Stimulated activated naive CD8-positive, alpha-beta T cell treated with anti-CD3 and anti-CD28 coated beads, Interleukin-15, Interleukin-2, amounts not matched to agents 100 ng/mL and 50 ng/mL, for 24 hours (primary cell): Measurements from ENCODE around the gene MRFAP1L1.
A peak's percentile ranks its signal among the peaks of the same experiment; 100 is the strongest.
"Not testable (repeated sequence)": the region's sequence is repeated elsewhere in the genome, so short reads cannot be mapped to it uniquely, and the experiment has no call there.

Source experiments
- H3K27ac Mint-ChIP-seq: one replicate; pipeline ENCODE4 v1.8.0; 2021; ENCODE audit warnings: mild to moderate bottlenecking, mixed read lengths
- H3K27me3 Mint-ChIP-seq: one replicate; pipeline ENCODE4 v1.8.0; 2021; ENCODE audit warnings: mixed read lengths
- H3K36me3 Mint-ChIP-seq: one replicate; pipeline ENCODE4 v1.8.0; 2021; ENCODE audit warnings: low read depth, mixed read lengths
- H3K4me1 Mint-ChIP-seq: one replicate; pipeline ENCODE4 v1.8.0; 2021; ENCODE audit warnings: low read depth, mixed read lengths
- H3K4me3 Mint-ChIP-seq: one replicate; pipeline ENCODE4 v1.8.0; 2021; ENCODE audit warnings: mild to moderate bottlenecking, mixed read lengths
- H3K9me3 Mint-ChIP-seq: one replicate; pipeline ENCODE4 v1.8.0; 2021; ENCODE audit warnings: mixed read lengths

MRFAP1L1 gene

GRCh38 chr4:6709230-6710114, at the start of gene MRFAP1L1:
TSS of gene MRFAP1L1 (minus strand) at chr4:6709865. CDS start at chr4:6709629, 236 bp downstream.
- Mint-ChIP-seq H3K9me3 (peaks cover 5% of the 10 kb centered on the region), H3K36me3 (peaks cover 47% of the 10 kb centered on the region), H3K4me3 (peak within 1 kb of the TSS; percentile 97), H3K27ac (peak within 1 kb of the TSS; percentile 97), H3K27me3 (no peaks in the 10 kb centered on the region), H3K4me1 (peaks cover 61% of the 10 kb centered on the region)

- no peak overlapping the region for H3K4me3 Mint-ChIP-seq
- no peaks in the 10 kb centered on the region for H3K36me3 Mint-ChIP-seq
- H3K4me1 Mint-ChIP-seq = no peaks in the 10 kb centered on the region
- no peaks in the 10 kb centered on the region for H3K27me3 Mint-ChIP-seq
- no peaks in the 10 kb centered on the region for H3K9me3 Mint-ChIP-seq
- no peak overlapping the region for H3K27ac Mint-ChIP-seq
Observed at GRCh38 chr4:6758728-6759127, 49.1 kb upstream of the MRFAP1L1 start.

GRCh38 chr4:6756345-6756744, 46.7 kb upstream of the MRFAP1L1 start:
- H3K27me3 Mint-ChIP-seq, H3K4me3 Mint-ChIP-seq, H3K4me1 Mint-ChIP-seq, H3K36me3 Mint-ChIP-seq, H3K9me3 Mint-ChIP-seq, H3K27ac Mint-ChIP-seq: not testable (repeated sequence)

- Mint-ChIP-seq H3K4me1 (peaks cover 8% of the 10 kb centered on the region), H3K27ac (no peak overlapping the region), H3K4me3 (no peak overlapping the region), H3K36me3 (no peaks in the 10 kb centered on the region), H3K9me3 (no peaks in the 10 kb centered on the region), H3K27me3 (no peaks in the 10 kb centered on the region)
Observed at GRCh38 chr4:6755088-6755753, 45.6 kb upstream of the MRFAP1L1 start.

GRCh38 chr4:6754481-6755087, 44.9 kb upstream of the MRFAP1L1 start:
- Mint-ChIP-seq H3K36me3 (no peaks in the 10 kb centered on the region), H3K27me3 (no peaks in the 10 kb centered on the region), H3K9me3 (no peaks in the 10 kb centered on the region), H3K4me1 (peaks cover 8% of the 10 kb centered on the region), H3K27ac (no peak overlapping the region), H3K4me3 (no peak overlapping the region)

- Mint-ChIP-seq H3K36me3 (no peaks in the 10 kb centered on the region), H3K9me3 (no peaks in the 10 kb centered on the region), H3K4me1 (peaks cover 8% of the 10 kb centered on the region), H3K4me3 (no peak overlapping the region), H3K27ac (no peak overlapping the region), H3K27me3 (no peaks in the 10 kb centered on the region)
Observed at GRCh38 chr4:6753891-6754290, 44.2 kb upstream of the MRFAP1L1 start.

GRCh38 chr4:6753103-6753560, 43.5 kb upstream of the MRFAP1L1 start:
- no peaks in the 10 kb centered on the region for H3K36me3 Mint-ChIP-seq
- no peaks in the 10 kb centered on the region for H3K27me3 Mint-ChIP-seq
- no peak overlapping the region for H3K4me3 Mint-ChIP-seq
- peaks cover 8% of the 10 kb centered on the region for H3K4me1 Mint-ChIP-seq
- H3K9me3 Mint-ChIP-seq = no peaks in the 10 kb centered on the region
- no peak overlapping the region for H3K27ac Mint-ChIP-seq

- Mint-ChIP-seq H3K27me3 (no peaks in the 10 kb centered on the region), H3K27ac (no peak overlapping the region), H3K36me3 (no peaks in the 10 kb centered on the region), H3K9me3 (no peaks in the 10 kb centered on the region), H3K4me3 (no peak overlapping the region), H3K4me1 (peaks cover 8% of the 10 kb centered on the region)
Observed at GRCh38 chr4:6752486-6752829, 42.8 kb upstream of the MRFAP1L1 start.

GRCh38 chr4:6751611-6752485, 42.2 kb upstream of the MRFAP1L1 start:
- no peaks in the 10 kb centered on the region for H3K9me3 Mint-ChIP-seq
- H3K4me1 Mint-ChIP-seq = peaks cover 8% of the 10 kb centered on the region
- peak overlapping the region; percentile 45 for H3K4me3 Mint-ChIP-seq
- no peaks in the 10 kb centered on the region for H3K27me3 Mint-ChIP-seq
- H3K36me3 Mint-ChIP-seq = no peaks in the 10 kb centered on the region
- no peak overlapping the region for H3K27ac Mint-ChIP-seq

- no peaks in the 10 kb centered on the region for H3K9me3 Mint-ChIP-seq
- peaks cover 8% of the 10 kb centered on the region for H3K4me1 Mint-ChIP-seq
- no peaks in the 10 kb centered on the region for H3K36me3 Mint-ChIP-seq
- no peak overlapping the region for H3K27ac Mint-ChIP-seq
- H3K4me3 Mint-ChIP-seq = peak overlapping the region; percentile 45
- no peaks in the 10 kb centered on the region for H3K27me3 Mint-ChIP-seq
Observed at GRCh38 chr4:6750286-6751221, 40.9 kb upstream of the MRFAP1L1 start.

GRCh38 chr4:6749340-6750171, 39.9 kb upstream of the MRFAP1L1 start:
- Mint-ChIP-seq H3K9me3 (no peaks in the 10 kb centered on the region), H3K4me3 (no peak overlapping the region), H3K27me3 (no peaks in the 10 kb centered on the region), H3K27ac (no peak overlapping the region), H3K4me1 (peaks cover 8% of the 10 kb centered on the region), H3K36me3 (no peaks in the 10 kb centered on the region)

GRCh38 chr4:6748286-6748685, 38.6 kb upstream of the MRFAP1L1 start:
- Mint-ChIP-seq H3K9me3 (no peaks in the 10 kb centered on the region), H3K4me1 (peaks cover 8% of the 10 kb centered on the region), H3K36me3 (no peaks in the 10 kb centered on the region), H3K4me3 (no peak overlapping the region), H3K27ac (no peak overlapping the region), H3K27me3 (no peaks in the 10 kb centered on the region)
